Measurements from ENCODE around the gene ARL16. TPM values are rescaled to one million over a fixed set of nuclear protein-coding genes. Genes with fewer than 3 reads are reported as not detected.

Gene ARL16
- total and polyA plus RNA-seq, 10 donors, result 22.5 to 93.5 (median 31.9) TPM

- H3K36me3 ChIP-seq, result peaks cover 0 to 60% (median 32%) of the 10 kb centered on the region in 6 donors
- intact Hi-C loops (cut with DNase I; ENCODE audit: low total_unique reads), result no loop called here
- WGBS, 5 donors, result 41 to 49% (median 44%) methylated on average over 19 of the region's 19 CpGs
- H3K9me3 ChIP-seq, result no peaks in the 10 kb centered on the region
- no peaks in the 10 kb centered on the region for H3K27me3 ChIP-seq (replicated peaks in 1 of 7)
- peak overlapping the region in 6 of 8 donors; percentile 77 to 95 (median 90) for H3K27ac ChIP-seq
- TF ChIP-seq CTCF (IDR thresholded peaks at IDR 0.05 in 8 of 11, conservative IDR thresholded peaks at IDR 0.05 in 3 of 11), result no peak
- no peak for TF ChIP-seq POLR2AphosphoS5 (IDR thresholded peaks at IDR 0.05)
- no peak for TF ChIP-seq POLR2A (IDR thresholded peaks at IDR 0.05)
- peaks cover 19 to 58% (median 39%) of the 10 kb centered on the region in 6 donors for H3K4me1 ChIP-seq
- DNase-seq, result no peak
- H3K4me3 ChIP-seq, result peak overlapping the region; percentile 89 to 100 (median 98)
These were observed 911 bp downstream of the ARL16 start for GRCh38 chr17:81682565-81683207.

- intact Hi-C loops (cut with DNase I; ENCODE audit: low total_unique reads), result no loop called here
- no peak for DNase-seq
- H3K27me3 ChIP-seq (replicated peaks in 1 of 7), result no peaks in the 10 kb centered on the region
- peaks cover 19 to 50% (median 36%) of the 10 kb centered on the region in 6 donors for H3K4me1 ChIP-seq
- peaks cover 0 to 50% (median 22%) of the 10 kb centered on the region in 6 donors for H3K36me3 ChIP-seq
- H3K27ac ChIP-seq, result no peak overlapping the region
- WGBS, 5 donors, result 84 to 91% (median 89%) methylated on average over 16 to 17 of the region's 17 CpGs
- TF ChIP-seq POLR2A (IDR thresholded peaks at IDR 0.05) (no peak), CTCF (IDR thresholded peaks at IDR 0.05 in 8 of 11, conservative IDR thresholded peaks at IDR 0.05 in 3 of 11) (no peak), POLR2AphosphoS5 (IDR thresholded peaks at IDR 0.05) (no peak)
- H3K4me3 ChIP-seq, result no peak overlapping the region
- no peaks in the 10 kb centered on the region for H3K9me3 ChIP-seq
These were observed 1.9 kb downstream of the ARL16 start for GRCh38 chr17:81681672-81682071.

GRCh38 chr17:81680150-81680549 lies 3.4 kb downstream of the ARL16 start:
- intact Hi-C loops (cut with DNase I; ENCODE audit: low total_unique reads), result no loop called here
- Histone ChIP-seq H3K4me1 (peaks cover 14 to 50% (median 29%) of the 10 kb centered on the region in 6 donors), H3K9me3 (no peaks in the 10 kb centered on the region), H3K36me3 (peaks cover 0 to 39% (median 13%) of the 10 kb centered on the region in 6 donors), H3K27me3 (replicated peaks in 1 of 7) (no peaks in the 10 kb centered on the region), H3K4me3 (no peak overlapping the region), H3K27ac (no peak overlapping the region)
- TF ChIP-seq CTCF (IDR thresholded peaks at IDR 0.05 in 8 of 11, conservative IDR thresholded peaks at IDR 0.05 in 3 of 11), result no peak
- TF ChIP-seq POLR2AphosphoS5 (IDR thresholded peaks at IDR 0.05), result no peak
- TF ChIP-seq POLR2A (IDR thresholded peaks at IDR 0.05), result no peak
- WGBS, 5 donors, result 87 to 96% (median 91%) methylated on average over 11 of the region's 11 CpGs
- no peak for DNase-seq

GRCh38 chr17:81676906-81677305 lies 6.7 kb downstream of the ARL16 start:
- intact Hi-C loops (cut with DNase I; ENCODE audit: low total_unique reads), result no loop called here
- Histone ChIP-seq H3K9me3 (no peaks in the 10 kb centered on the region), H3K36me3 (peaks cover 0 to 67% (median 41%) of the 10 kb centered on the region in 6 donors), H3K27me3 (replicated peaks in 1 of 7) (no peaks in the 10 kb centered on the region), H3K4me1 (peaks cover 0 to 25% (median 8%) of the 10 kb centered on the region in 6 donors), H3K27ac (no peak overlapping the region), H3K4me3 (no peak overlapping the region)
- WGBS, 5 donors, result 88 to 97% (median 93%) methylated on average over 12 to 17 of the region's 17 CpGs
- no peak for DNase-seq
- TF ChIP-seq CTCF (IDR thresholded peaks at IDR 0.05 in 8 of 11, conservative IDR thresholded peaks at IDR 0.05 in 3 of 11) (no peak), POLR2AphosphoS5 (IDR thresholded peaks at IDR 0.05) (peak in 1 of 3 donors; percentile 52), POLR2A (IDR thresholded peaks at IDR 0.05) (no peak)

Measured in spleen (tissue), 11 donors.